GM23338 (cell line): ENCODE results near the gene BIN1. TPM values are rescaled to one million over a fixed set of nuclear protein-coding genes. Genes with fewer than 3 reads are reported as not detected.

Source experiments
- ATAC-seq: fragments of 200-7000 bp; cut with Tn5 transposase; 3 replicates; pipeline ENCODE4 v1.9.1; 2020
- DNase-seq: peaks from one replicate; pipeline ENCODE4 v3.0.0-alpha.2; 2015; ENCODE audit warnings: low spot score
- H2AFZ ChIP-seq: fragments of 200-600 bp; sonication (generic); 2 replicates; pipeline ENCODE4 v1.8.0; 2016; ENCODE audit warnings: antibody characterized with exemption, mild to moderate bottlenecking, moderate library complexity
- H3F3A ChIP-seq: fragments of 200-600 bp; sonication (generic); replicated peaks from 2 replicates; pipeline ENCODE4 v1.8.0; 2017; ENCODE audit warnings: antibody characterized with exemption, mixed run types, low read depth
- H3K27ac ChIP-seq: fragments of 200-600 bp; sonication (generic); 2 replicates; pipeline ENCODE4 v1.6.1; 2016; ENCODE audit warnings: low read depth
- H3K27me3 ChIP-seq: fragments of 200-600 bp; sonication (generic); 2 replicates; pipeline ENCODE4 v1.8.0; 2016; ENCODE audit warnings: mild to moderate bottlenecking, mixed run types, moderate library complexity; ENCODE audit not compliant: insufficient read depth
- H3K36me3 ChIP-seq: fragments of 200-600 bp; sonication (generic); 2 replicates; pipeline ENCODE4 v1.8.0; 2016; ENCODE audit warnings: mild to moderate bottlenecking; ENCODE audit not compliant: insufficient read depth
- H3K4me1 ChIP-seq: fragments of 200-600 bp; sonication (generic); 2 replicates; pipeline ENCODE4 v1.8.0; 2016; ENCODE audit warnings: mild to moderate bottlenecking, moderate library complexity; ENCODE audit not compliant: insufficient read depth
- H3K4me2 ChIP-seq: fragments of 200-600 bp; sonication (generic); 2 replicates; pipeline ENCODE4 v1.7.1; 2017; ENCODE audit warnings: mixed run types
- H3K4me3 ChIP-seq: fragments of 200-600 bp; sonication (generic); 2 replicates; pipeline ENCODE4 v1.6.1; 2016; ENCODE audit warnings: mixed run types
- H3K79me2 ChIP-seq: fragments of 200-600 bp; sonication (generic); replicated peaks from 2 replicates; pipeline ENCODE4 v1.8.0; 2017; ENCODE audit warnings: mild to moderate bottlenecking; ENCODE audit not compliant: insufficient read depth
- H3K9me2 ChIP-seq: fragments of 200-600 bp; sonication (generic); 2 replicates; pipeline ENCODE4 v1.8.0; 2017; ENCODE audit not compliant: insufficient read depth
- H4K20me1 ChIP-seq: fragments of 200-600 bp; sonication (generic); replicated peaks from 2 replicates; pipeline ENCODE4 v1.8.0; 2017; ENCODE audit warnings: mild to moderate bottlenecking; ENCODE audit not compliant: insufficient read depth
- H3K27ac Mint-ChIP-seq: 2 replicates; pipeline ENCODE4 v1.8.0; 2020; ENCODE audit warnings: inconsistent platforms, mild to moderate bottlenecking, moderate library complexity, mixed read lengths
- H3K27me3 Mint-ChIP-seq: 3 replicates; pipeline ENCODE4 v1.8.0; 2022; ENCODE audit warnings: low read depth, mild to moderate bottlenecking, moderate library complexity, mixed read lengths, inconsistent platforms; ENCODE audit not compliant: insufficient read depth, poor library complexity
- H3K36me3 Mint-ChIP-seq: 3 replicates; pipeline ENCODE4 v1.8.0; 2021; ENCODE audit warnings: low read depth, mild to moderate bottlenecking, inconsistent platforms, moderate library complexity, mixed read lengths
- H3K4me1 Mint-ChIP-seq: 3 replicates; pipeline ENCODE4 v1.8.0; 2020; ENCODE audit warnings: mild to moderate bottlenecking, inconsistent platforms, mixed read lengths
- H3K4me3 Mint-ChIP-seq: 3 replicates; pipeline ENCODE4 v1.8.0; 2021; ENCODE audit warnings: moderate library complexity, mild to moderate bottlenecking, inconsistent platforms, mixed read lengths
- H3K9me3 Mint-ChIP-seq: 3 replicates; pipeline ENCODE4 v1.8.0; 2020; ENCODE audit warnings: moderate library complexity, mild to moderate bottlenecking, inconsistent platforms, mixed read lengths
- CREB1 ChIP-seq: fragments of 250-450 bp; sonication (Bioruptor Pico); IDR thresholded peaks from 2 replicates; pipeline ENCODE4 v1.5.0; 2020; ENCODE audit warnings: low read depth, mild to moderate bottlenecking, moderate library complexity
- EZH2 ChIP-seq: fragments of 200-600 bp; sonication (generic); IDR thresholded peaks from one replicate; pipeline ENCODE4 v1.8.0; 2017; ENCODE audit warnings: antibody characterized with exemption, mild to moderate bottlenecking, low read depth; ENCODE audit not compliant: unreplicated experiment
- EZH2phosphoT487 ChIP-seq: fragments of 200-600 bp; sonication (generic); IDR thresholded peaks from one replicate; pipeline ENCODE4 v1.8.1; 2018; ENCODE audit warnings: antibody characterized with exemption; ENCODE audit not compliant: unreplicated experiment
- JUNB ChIP-seq: IDR thresholded peaks from one replicate; pipeline ENCODE4 v1.6.1; 2016; ENCODE audit warnings: antibody characterized with exemption; ENCODE audit not compliant: unreplicated experiment
- NANOG ChIP-seq: IDR thresholded peaks from 2 replicates; pipeline ENCODE4 v1.6.1; 2016; ENCODE audit warnings: antibody characterized with exemption, borderline replicate concordance
- POLR2AphosphoS5 ChIP-seq: IDR thresholded peaks from 2 replicates; pipeline ENCODE4 v1.6.1; 2016; ENCODE audit warnings: antibody characterized with exemption, low read depth
- STAT1 ChIP-seq: IDR thresholded peaks from one replicate; pipeline ENCODE4 v1.6.1; 2016; ENCODE audit warnings: antibody characterized with exemption; ENCODE audit not compliant: unreplicated experiment
- ZNF114 ChIP-seq: fragments of 250-450 bp; sonication (Bioruptor Pico); IDR thresholded peaks from 2 replicates; pipeline ENCODE4 v1.5.0; 2020; ENCODE audit warnings: mild to moderate bottlenecking, moderate library complexity
- ZNF331 ChIP-seq: fragments of 250-450 bp; sonication (Bioruptor Pico); IDR thresholded peaks from 2 replicates; pipeline ENCODE4 v1.5.0; 2020; ENCODE audit warnings: low read depth, mild to moderate bottlenecking, moderate library complexity
- polyA plus RNA-seq: library from polyadenylated mRNA; unstranded; fragments of >200 nt; fragmentation: Nextera tagmentation; extraction: Ambion mirVana; gene quantifications from 2 replicates; pipeline ENCODE4 v1.2.1, GENCODE V29; 2016
- total RNA-seq: library from RNA; depleted of rRNA; stranded (reverse); fragments of >200 nt; shearing (Covaris generic); gene quantifications from 2 replicates; pipeline ENCODE4 v1.2.3, GENCODE V29; 2014
- TF ChIP-seq, protein P1 (sequence below): IDR thresholded peaks from one replicate; pipeline ENCODE4 v1.6.1; 2018; ENCODE audit warnings: antibody characterized with exemption; ENCODE audit not compliant: unreplicated experiment
- TF ChIP-seq, protein P2 (sequence below): fragments of 250-450 bp; sonication (Bioruptor Pico); IDR thresholded peaks from 2 replicates; pipeline ENCODE4 v1.5.0; 2020; ENCODE audit warnings: mild to moderate bottlenecking, moderate library complexity
- TF ChIP-seq, protein P3 (sequence below): IDR thresholded peaks from 2 replicates; pipeline ENCODE4 v1.6.1; 2016; ENCODE audit warnings: antibody characterized with exemption
- TF ChIP-seq, protein P4 (sequence below), 2 experiments: fragments of 200-600 bp in 1 of 2; sonication (generic) in 1 of 2; conservative IDR thresholded peaks; 2 replicates each; pipeline versions ENCODE4 v1.5.1 to v1.6.1; 2016 to 2017; ENCODE audit warnings: antibody characterized with exemption in 2 of 2, low read depth in 2 of 2, mild to moderate bottlenecking in 2 of 2, moderate library complexity in 1 of 2

BIN1 gene
- total and polyA plus RNA-seq, 2 experiments from 2014 or later = 30.1 to 56.4 TPM

DNA sequence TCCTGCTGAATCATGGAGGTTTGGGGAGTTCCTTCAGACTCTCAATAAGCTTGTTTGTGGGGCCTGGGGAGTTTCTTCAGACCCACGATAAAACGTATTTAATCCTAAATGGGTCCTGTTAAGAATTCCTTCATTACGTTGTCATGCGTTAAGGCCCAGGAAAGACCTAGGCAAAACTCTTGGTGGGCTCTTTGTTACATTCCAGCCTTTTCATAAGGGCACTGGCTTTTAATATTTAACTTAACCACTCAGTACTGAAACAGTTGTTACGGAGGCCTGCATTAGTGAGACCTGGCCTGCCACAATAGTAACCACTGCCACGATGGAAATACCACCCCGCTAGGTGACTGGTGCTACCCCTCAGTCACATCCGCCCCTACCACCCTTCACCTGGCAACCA lies 17.5 kb upstream of the BIN1 start:
- no peaks in the 10 kb centered on the region for H4K20me1 ChIP-seq
- no peaks in the 10 kb centered on the region for H3K79me2 ChIP-seq
- H3K27me3 ChIP-seq = no peaks in the 10 kb centered on the region
- no peak overlapping the region for H3K27ac ChIP-seq
- peaks cover 8% of the 10 kb centered on the region for H3K4me1 Mint-ChIP-seq
- H3K9me3 Mint-ChIP-seq = peaks cover 51% of the 10 kb centered on the region
- H3K9me2 ChIP-seq = no peaks in the 10 kb centered on the region
- peaks cover 4% of the 10 kb centered on the region for H3K4me1 ChIP-seq
- H3K4me2 ChIP-seq = no peak overlapping the region
- no peaks in the 10 kb centered on the region for H3K27me3 Mint-ChIP-seq
- H3K4me3 Mint-ChIP-seq = no peak overlapping the region
- peaks cover 23% of the 10 kb centered on the region for H3K36me3 Mint-ChIP-seq
- ATAC-seq (no peak), DNase-seq (no peak)
- no peak overlapping the region for H3K27ac Mint-ChIP-seq
- no peak overlapping the region for H3K4me3 ChIP-seq
- no peak overlapping the region for H2AFZ ChIP-seq
- no peaks in the 10 kb centered on the region for H3F3A ChIP-seq
- no peak for TF ChIP-seq ZNF331 (CRISPR knock-in tag)
- no peak for TF ChIP-seq NANOG
- TF ChIP-seq CREB1 = no peak
- no peak for TF ChIP-seq EZH2phosphoT487
- TF ChIP-seq, protein P1, sequence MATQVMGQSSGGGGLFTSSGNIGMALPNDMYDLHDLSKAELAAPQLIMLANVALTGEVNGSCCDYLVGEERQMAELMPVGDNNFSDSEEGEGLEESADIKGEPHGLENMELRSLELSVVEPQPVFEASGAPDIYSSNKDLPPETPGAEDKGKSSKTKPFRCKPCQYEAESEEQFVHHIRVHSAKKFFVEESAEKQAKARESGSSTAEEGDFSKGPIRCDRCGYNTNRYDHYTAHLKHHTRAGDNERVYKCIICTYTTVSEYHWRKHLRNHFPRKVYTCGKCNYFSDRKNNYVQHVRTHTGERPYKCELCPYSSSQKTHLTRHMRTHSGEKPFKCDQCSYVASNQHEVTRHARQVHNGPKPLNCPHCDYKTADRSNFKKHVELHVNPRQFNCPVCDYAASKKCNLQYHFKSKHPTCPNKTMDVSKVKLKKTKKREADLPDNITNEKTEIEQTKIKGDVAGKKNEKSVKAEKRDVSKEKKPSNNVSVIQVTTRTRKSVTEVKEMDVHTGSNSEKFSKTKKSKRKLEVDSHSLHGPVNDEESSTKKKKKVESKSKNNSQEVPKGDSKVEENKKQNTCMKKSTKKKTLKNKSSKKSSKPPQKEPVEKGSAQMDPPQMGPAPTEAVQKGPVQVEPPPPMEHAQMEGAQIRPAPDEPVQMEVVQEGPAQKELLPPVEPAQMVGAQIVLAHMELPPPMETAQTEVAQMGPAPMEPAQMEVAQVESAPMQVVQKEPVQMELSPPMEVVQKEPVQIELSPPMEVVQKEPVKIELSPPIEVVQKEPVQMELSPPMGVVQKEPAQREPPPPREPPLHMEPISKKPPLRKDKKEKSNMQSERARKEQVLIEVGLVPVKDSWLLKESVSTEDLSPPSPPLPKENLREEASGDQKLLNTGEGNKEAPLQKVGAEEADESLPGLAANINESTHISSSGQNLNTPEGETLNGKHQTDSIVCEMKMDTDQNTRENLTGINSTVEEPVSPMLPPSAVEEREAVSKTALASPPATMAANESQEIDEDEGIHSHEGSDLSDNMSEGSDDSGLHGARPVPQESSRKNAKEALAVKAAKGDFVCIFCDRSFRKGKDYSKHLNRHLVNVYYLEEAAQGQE = no peak
- no peak for TF ChIP-seq STAT1
- TF ChIP-seq, protein P2, sequence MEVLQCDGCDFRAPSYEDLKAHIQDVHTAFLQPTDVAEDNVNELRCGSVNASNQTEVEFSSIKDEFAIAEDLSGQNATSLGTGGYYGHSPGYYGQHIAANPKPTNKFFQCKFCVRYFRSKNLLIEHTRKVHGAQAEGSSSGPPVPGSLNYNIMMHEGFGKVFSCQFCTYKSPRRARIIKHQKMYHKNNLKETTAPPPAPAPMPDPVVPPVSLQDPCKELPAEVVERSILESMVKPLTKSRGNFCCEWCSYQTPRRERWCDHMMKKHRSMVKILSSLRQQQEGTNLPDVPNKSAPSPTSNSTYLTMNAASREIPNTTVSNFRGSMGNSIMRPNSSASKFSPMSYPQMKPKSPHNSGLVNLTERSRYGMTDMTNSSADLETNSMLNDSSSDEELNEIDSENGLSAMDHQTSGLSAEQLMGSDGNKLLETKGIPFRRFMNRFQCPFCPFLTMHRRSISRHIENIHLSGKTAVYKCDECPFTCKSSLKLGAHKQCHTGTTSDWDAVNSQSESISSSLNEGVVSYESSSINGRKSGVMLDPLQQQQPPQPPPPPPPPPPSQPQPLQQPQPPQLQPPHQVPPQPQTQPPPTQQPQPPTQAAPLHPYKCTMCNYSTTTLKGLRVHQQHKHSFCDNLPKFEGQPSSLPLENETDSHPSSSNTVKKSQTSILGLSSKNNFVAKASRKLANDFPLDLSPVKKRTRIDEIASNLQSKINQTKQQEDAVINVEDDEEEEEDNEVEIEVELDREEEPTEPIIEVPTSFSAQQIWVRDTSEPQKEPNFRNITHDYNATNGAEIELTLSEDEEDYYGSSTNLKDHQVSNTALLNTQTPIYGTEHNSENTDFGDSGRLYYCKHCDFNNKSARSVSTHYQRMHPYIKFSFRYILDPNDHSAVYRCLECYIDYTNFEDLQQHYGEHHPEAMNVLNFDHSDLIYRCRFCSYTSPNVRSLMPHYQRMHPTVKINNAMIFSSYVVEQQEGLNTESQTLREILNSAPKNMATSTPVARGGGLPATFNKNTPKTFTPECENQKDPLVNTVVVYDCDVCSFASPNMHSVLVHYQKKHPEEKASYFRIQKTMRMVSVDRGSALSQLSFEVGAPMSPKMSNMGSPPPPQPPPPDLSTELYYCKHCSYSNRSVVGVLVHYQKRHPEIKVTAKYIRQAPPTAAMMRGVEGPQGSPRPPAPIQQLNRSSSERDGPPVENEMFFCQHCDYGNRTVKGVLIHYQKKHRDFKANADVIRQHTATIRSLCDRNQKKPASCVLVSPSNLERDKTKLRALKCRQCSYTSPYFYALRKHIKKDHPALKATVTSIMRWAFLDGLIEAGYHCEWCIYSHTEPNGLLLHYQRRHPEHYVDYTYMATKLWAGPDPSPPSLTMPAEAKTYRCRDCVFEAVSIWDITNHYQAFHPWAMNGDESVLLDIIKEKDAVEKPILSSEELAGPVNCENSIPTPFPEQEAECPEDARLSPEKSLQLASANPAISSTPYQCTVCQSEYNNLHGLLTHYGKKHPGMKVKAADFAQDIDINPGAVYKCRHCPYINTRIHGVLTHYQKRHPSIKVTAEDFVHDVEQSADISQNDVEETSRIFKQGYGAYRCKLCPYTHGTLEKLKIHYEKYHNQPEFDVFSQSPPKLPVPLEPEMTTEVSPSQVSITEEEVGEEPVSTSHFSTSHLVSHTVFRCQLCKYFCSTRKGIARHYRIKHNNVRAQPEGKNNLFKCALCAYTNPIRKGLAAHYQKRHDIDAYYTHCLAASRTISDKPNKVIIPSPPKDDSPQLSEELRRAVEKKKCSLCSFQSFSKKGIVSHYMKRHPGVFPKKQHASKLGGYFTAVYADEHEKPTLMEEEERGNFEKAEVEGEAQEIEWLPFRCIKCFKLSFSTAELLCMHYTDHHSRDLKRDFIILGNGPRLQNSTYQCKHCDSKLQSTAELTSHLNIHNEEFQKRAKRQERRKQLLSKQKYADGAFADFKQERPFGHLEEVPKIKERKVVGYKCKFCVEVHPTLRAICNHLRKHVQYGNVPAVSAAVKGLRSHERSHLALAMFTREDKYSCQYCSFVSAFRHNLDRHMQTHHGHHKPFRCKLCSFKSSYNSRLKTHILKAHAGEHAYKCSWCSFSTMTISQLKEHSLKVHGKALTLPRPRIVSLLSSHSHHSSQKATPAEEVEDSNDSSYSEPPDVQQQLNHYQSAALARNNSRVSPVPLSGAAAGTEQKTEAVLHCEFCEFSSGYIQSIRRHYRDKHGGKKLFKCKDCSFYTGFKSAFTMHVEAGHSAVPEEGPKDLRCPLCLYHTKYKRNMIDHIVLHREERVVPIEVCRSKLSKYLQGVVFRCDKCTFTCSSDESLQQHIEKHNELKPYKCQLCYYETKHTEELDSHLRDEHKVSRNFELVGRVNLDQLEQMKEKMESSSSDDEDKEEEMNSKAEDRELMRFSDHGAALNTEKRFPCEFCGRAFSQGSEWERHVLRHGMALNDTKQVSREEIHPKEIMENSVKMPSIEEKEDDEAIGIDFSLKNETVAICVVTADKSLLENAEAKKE (CRISPR knock-in tag) = no peak
- TF ChIP-seq, protein P3, sequence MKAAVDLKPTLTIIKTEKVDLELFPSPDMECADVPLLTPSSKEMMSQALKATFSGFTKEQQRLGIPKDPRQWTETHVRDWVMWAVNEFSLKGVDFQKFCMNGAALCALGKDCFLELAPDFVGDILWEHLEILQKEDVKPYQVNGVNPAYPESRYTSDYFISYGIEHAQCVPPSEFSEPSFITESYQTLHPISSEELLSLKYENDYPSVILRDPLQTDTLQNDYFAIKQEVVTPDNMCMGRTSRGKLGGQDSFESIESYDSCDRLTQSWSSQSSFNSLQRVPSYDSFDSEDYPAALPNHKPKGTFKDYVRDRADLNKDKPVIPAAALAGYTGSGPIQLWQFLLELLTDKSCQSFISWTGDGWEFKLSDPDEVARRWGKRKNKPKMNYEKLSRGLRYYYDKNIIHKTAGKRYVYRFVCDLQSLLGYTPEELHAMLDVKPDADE = no peak
- TF ChIP-seq POLR2AphosphoS5 = no peak
- TF ChIP-seq EZH2 = no peak
- no peak for TF ChIP-seq ZNF114 (CRISPR knock-in tag)
- TF ChIP-seq, protein P4, sequence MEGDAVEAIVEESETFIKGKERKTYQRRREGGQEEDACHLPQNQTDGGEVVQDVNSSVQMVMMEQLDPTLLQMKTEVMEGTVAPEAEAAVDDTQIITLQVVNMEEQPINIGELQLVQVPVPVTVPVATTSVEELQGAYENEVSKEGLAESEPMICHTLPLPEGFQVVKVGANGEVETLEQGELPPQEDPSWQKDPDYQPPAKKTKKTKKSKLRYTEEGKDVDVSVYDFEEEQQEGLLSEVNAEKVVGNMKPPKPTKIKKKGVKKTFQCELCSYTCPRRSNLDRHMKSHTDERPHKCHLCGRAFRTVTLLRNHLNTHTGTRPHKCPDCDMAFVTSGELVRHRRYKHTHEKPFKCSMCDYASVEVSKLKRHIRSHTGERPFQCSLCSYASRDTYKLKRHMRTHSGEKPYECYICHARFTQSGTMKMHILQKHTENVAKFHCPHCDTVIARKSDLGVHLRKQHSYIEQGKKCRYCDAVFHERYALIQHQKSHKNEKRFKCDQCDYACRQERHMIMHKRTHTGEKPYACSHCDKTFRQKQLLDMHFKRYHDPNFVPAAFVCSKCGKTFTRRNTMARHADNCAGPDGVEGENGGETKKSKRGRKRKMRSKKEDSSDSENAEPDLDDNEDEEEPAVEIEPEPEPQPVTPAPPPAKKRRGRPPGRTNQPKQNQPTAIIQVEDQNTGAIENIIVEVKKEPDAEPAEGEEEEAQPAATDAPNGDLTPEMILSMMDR (conservative IDR thresholded peaks at IDR 0.05; ENCODE audit: low read depth in 2 of 2) = no peak
- no peak for TF ChIP-seq JUNB
- no peaks in the 10 kb centered on the region for H3K36me3 ChIP-seq
